AG04450 (cell line): ENCODE data around the gene LINGO1. TPM values are rescaled to one million over a fixed set of nuclear protein-coding genes. Genes with fewer than 3 reads are reported as not detected.

ENCODE experiments used
- CTCF ChIA-PET: fragments of 300-600, 350-600 bp; formaldehyde crosslinking; extraction: SDS; loops from one replicate; lab custom pipeline; 2022; ENCODE audit warnings: antibody characterized with exemption, inconsistent platforms; lab: Charles Lee
- POLR2A ChIA-PET: fragments of 350-600 bp; formaldehyde crosslinking; extraction: SDS; loops from one replicate; lab custom pipeline; 2021; ENCODE audit warnings: antibody characterized with exemption, inconsistent platforms; lab: Yijun Ruan, JAX
- DNase-seq: peaks from one replicate; pipeline ENCODE4 v3.0.0-alpha.2; 2011; ENCODE audit warnings: low read depth, low spot score
- H3K27ac ChIP-seq: one replicate; pipeline ENCODE4 v1.5.1; 2012; ENCODE audit warnings: low read depth, low read length, control low read depth
- H3K27me3 ChIP-seq: one replicate; pipeline ENCODE4 v1.6.0; 2012; ENCODE audit warnings: low read length; ENCODE audit not compliant: control insufficient read depth, insufficient read depth
- H3K4me3 ChIP-seq: 2 replicates; pipeline ENCODE4 v1.5.1; 2011; ENCODE audit warnings: mild to moderate bottlenecking, low read depth, low read length, control low read depth
- H3K9me3 ChIP-seq: 2 replicates; pipeline ENCODE4 v1.5.1; 2012; ENCODE audit warnings: low read length; ENCODE audit not compliant: control insufficient read depth, insufficient read depth
- polyA plus RNA-seq: library from polyadenylated mRNA; depleted of rRNA; stranded (reverse); fragments of >200 nt; gene quantifications from 2 replicates; pipeline ENCODE4 v1.2.3, GENCODE V29; 2011
- TF ChIP-seq, protein P1 (sequence below): IDR thresholded peaks from 2 replicates; pipeline ENCODE4 v1.5.1; 2011; ENCODE audit warnings: low read depth, low read length, control low read depth, inconsistent platforms

The LINGO1 gene
- polyA plus RNA-seq, 1 experiment: not detected

DNA sequence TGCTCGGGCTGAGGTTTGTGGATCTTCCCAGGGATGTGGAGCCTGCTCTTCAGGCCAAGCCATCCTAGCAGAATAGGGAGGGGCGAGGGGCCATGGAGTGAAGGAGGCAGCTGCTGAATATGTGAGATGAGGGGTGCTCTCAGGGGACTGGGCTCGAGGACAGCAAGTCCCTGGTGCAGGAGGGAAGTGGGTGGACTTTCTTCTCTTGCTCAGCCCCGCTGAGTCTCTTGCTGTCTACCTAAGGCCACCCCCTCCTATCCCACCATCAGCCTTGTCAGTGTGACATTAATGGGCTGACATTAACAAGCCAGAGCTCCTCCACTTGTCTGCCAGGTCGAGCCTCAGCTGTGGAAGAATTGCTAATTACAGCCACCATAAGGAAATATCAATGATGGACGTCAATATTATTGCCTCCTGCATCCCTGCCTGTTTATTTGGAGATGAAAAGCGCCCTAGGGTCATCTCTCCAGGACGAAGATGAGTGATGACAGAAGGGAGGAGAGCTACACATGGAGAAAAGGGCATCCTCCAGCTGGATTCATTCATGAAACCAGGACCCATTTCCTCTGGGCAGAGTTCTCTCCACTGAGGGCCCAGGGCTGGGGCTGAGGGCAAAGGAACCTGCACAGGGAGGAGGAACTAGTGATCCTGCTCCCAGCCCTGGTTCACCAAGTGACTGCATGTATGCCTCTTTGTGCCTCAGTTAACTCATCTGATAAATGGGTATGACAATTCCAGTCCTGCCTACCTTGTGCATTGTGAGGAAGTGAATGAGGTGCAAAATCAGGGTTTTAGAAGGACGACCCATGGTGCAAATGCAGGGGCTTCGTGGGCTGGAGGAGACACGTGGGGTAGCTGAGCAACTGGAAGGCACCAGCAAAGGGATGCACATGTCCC, 34.9 kb upstream of the LINGO1 start:
- DNase-seq: no peak
- H3K4me3 ChIP-seq: no peak overlapping the region
- ChIA-PET CTCF (no interaction called here), POLR2A (no interaction called here)
- H3K27ac ChIP-seq: no peak overlapping the region
- no peaks in the 10 kb centered on the region; the same call in 1 of the 2 replicates for H3K9me3 ChIP-seq
- H3K27me3 ChIP-seq: peaks cover 39% of the 10 kb centered on the region
- TF ChIP-seq, protein P1, sequence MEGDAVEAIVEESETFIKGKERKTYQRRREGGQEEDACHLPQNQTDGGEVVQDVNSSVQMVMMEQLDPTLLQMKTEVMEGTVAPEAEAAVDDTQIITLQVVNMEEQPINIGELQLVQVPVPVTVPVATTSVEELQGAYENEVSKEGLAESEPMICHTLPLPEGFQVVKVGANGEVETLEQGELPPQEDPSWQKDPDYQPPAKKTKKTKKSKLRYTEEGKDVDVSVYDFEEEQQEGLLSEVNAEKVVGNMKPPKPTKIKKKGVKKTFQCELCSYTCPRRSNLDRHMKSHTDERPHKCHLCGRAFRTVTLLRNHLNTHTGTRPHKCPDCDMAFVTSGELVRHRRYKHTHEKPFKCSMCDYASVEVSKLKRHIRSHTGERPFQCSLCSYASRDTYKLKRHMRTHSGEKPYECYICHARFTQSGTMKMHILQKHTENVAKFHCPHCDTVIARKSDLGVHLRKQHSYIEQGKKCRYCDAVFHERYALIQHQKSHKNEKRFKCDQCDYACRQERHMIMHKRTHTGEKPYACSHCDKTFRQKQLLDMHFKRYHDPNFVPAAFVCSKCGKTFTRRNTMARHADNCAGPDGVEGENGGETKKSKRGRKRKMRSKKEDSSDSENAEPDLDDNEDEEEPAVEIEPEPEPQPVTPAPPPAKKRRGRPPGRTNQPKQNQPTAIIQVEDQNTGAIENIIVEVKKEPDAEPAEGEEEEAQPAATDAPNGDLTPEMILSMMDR: no peak

DNA sequence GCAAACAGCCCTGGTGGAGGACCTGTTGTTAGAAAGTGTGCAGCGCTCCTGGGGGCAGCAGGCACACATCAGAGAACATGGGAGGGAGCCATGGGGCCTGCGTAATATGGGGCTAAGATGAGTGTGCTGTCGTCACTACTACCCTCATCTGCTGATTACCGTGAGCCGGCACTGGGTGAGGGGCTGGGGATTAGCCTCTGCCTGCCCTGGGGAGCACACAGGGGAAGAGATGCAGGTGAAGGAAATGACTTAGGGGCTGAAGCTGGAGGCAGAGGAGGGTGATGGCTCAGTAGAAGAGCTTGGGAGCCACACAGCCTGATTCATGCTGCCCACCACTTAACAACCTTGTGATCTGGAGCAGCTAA, 33.6 kb upstream of the LINGO1 start:
- Histone ChIP-seq H3K9me3 (no peaks in the 10 kb centered on the region; the same call in 1 of the 2 replicates), H3K27ac (no peak overlapping the region), H3K4me3 (no peak overlapping the region), H3K27me3 (peaks cover 35% of the 10 kb centered on the region)
- ChIA-PET POLR2A (no interaction called here), CTCF (no interaction called here)
- TF ChIP-seq, protein P1: no peak
- DNase-seq: no peak

DNA sequence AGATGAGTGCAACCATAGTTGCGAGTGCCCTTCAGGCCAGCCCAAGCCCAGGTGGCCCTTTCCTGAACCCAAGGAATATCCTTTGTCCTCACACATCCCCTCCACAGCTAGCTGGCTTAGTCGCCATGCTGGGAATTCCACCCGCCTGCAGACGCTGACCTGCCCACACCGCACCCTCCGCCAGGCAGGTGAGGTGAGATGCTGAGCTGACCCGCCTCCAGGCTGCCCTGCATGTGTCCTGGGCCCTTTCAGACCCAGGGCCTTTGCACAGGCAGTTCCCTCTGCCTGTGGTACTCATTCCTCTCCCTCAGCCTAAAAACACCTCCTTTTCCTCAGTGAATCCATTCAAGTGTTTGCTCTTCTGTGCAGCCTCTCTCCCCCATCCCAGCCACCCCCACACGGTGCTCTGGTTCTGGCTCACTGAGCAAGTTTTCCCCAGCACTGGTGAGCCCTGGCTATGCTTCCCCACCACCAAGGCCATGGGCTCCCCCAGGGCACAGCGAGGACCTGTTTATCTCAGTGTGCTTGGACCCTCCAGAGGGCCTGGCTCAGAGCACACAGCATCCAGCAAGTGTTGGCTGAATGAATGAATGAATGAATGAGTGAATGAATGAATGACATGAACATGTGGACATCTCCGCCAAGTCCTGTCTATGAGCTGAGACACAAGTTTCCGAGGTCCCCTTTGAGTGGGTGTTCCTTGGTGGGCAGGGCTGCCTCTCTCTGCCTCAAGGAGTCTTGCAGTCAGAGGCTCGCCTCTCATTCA, 33.0 kb upstream of the LINGO1 start:
- ChIA-PET POLR2A (no interaction called here), CTCF (no interaction called here)
- Histone ChIP-seq H3K9me3 (no peaks in the 10 kb centered on the region; the same call in 1 of the 2 replicates), H3K27me3 (peaks cover 38% of the 10 kb centered on the region), H3K4me3 (no peak overlapping the region), H3K27ac (no peak overlapping the region)
- TF ChIP-seq, protein P1: no peak
- no peak for DNase-seq

DNA sequence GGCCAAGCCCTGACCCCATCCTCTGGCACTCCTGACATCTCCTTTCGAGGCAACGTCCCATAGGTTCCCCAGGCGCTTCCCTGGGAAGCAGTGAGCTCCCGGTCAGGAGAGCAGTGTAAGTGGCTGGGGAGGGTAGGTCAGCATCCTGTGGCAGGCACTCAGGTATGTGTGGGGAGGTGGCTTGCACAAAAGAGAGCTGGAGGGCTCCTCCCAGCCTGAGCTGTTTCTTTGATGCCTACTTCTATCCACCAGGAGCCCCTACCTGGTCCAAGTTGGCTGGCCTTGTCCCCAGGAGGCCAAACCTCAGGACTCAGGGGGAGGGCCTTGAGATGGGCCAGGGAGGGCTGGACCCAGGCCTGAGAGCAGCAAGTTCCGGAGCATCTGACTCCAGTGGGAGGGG, 31.7 kb upstream of the LINGO1 start:
- no peak overlapping the region for H3K27ac ChIP-seq
- H3K4me3 ChIP-seq: no peak overlapping the region
- TF ChIP-seq, protein P1: no peak
- ChIA-PET CTCF (no interaction called here), POLR2A (no interaction called here)
- H3K27me3 ChIP-seq: peaks cover 40% of the 10 kb centered on the region
- no peak for DNase-seq
- no peaks in the 10 kb centered on the region for H3K9me3 ChIP-seq

DNA sequence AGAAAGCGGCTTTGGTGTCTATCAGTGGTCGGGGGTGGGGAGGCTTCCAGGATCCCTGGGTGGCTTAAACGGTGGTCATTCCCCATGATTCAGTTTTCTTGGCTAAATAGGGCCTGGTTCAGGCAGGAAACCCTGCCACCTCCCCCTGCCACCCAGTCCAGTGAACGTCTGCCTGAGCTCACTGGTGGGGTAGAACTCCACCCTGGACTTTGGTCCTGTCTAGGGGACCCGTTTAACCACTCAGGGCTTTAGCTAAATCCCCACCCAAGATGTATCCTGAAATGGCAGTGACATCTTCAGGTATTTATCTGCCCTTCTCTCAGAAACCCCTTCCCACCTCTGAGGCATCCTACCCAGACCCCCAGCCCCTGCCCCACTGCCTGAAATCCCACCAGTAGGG, 30.5 kb upstream of the LINGO1 start:
- ChIA-PET POLR2A (no interaction called here), CTCF (no interaction called here)
- H3K27me3 ChIP-seq: peaks cover 45% of the 10 kb centered on the region
- DNase-seq: no peak
- no peak overlapping the region for H3K4me3 ChIP-seq
- no peak overlapping the region for H3K27ac ChIP-seq
- no peaks in the 10 kb centered on the region for H3K9me3 ChIP-seq
- TF ChIP-seq, protein P1: no peak
